Heart left ventricle (tissue), 13 donors: Measurements from ENCODE around the gene CRY2.

Source experiments
- POLR2A ChIP-seq, 2 donors: fragments of 450-650 bp; IDR thresholded peaks; one replicate each; pipeline ENCODE4 v1.6.1; 2017; ENCODE audit warnings: antibody characterized with exemption in 2 of 2, mild to moderate bottlenecking in 2 of 2, moderate library complexity in 2 of 2
- TF ChIP-seq, protein P1 (sequence below), 12 donors: fragments of 200-600 bp; sonication (generic) in 4 of 12; IDR thresholded peaks; one replicate each; pipeline versions ENCODE4 v1.5.0 to v1.8.0; 2018 to 2022; ENCODE audit warnings: antibody characterized with exemption in 12 of 12, mild to moderate bottlenecking in 5 of 12
- donor health status: ischemic (EF 13 %, LVEDD 7.1; RV severe dilation, severe dysfunction).
- donor health status: DM: no; HTN: yes; CAD: no.
- donor health status: DM: no; HTN: no; CAD: no.
- donor health status: ischemic (EF 25% LVEDD 6.9; RV normal size, moderate dysfunction).
- donor health status: ischemic (EF 25% LVEDD 5.7; RV mildly dilated, moderate dysfunction).
- donor health status: ischemic (EF 35%, LVEDD 5.7; RV mildly dilated, moderate dysfunction).
- donor health status: nonischemic (EF 11% LVEDD 7.7; RV severe dilation, severe dysfunction).
- donor health status: DM: yes; HTN: yes; CAD: no.
- donor health status: PGD.
- donor health status: ischemic (EF 29% LVEDD 5.4; RV normal size, mild dysfunction).
- donor health status: nonischemic (EF 23%, LVEDD 6.1; RV moderate dilation, normal function).

DNA sequence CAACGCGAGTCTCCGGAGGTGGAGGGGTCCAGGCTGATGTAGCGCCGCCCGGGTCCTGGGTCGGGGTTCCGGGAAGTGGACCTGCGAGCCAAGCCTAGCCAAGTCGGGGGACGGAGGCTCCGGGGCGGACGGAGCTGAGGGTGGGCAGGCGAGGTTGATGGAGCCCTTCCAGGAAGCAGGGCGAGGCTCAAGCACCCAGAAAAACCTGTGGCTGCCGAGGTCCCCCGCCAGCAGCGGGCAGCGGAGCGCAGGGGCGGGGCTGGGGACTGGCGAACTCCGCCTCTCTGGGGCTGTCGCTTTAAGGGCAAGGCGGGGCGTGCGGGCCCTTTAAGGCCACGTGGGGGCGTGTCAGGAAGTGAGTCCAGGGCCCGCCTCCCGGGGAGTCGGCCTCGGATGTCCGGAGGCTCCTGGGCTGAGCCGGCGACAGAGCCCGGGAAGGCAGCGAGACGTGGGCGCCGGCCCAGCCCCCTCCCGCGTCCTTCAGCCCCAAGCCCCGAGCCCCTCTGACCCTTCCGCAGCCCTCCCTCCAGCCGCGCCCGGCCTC, 42.4 kb upstream of the CRY2 start, which contains the start of gene SLC35C1:
- TF ChIP-seq, protein P1, sequence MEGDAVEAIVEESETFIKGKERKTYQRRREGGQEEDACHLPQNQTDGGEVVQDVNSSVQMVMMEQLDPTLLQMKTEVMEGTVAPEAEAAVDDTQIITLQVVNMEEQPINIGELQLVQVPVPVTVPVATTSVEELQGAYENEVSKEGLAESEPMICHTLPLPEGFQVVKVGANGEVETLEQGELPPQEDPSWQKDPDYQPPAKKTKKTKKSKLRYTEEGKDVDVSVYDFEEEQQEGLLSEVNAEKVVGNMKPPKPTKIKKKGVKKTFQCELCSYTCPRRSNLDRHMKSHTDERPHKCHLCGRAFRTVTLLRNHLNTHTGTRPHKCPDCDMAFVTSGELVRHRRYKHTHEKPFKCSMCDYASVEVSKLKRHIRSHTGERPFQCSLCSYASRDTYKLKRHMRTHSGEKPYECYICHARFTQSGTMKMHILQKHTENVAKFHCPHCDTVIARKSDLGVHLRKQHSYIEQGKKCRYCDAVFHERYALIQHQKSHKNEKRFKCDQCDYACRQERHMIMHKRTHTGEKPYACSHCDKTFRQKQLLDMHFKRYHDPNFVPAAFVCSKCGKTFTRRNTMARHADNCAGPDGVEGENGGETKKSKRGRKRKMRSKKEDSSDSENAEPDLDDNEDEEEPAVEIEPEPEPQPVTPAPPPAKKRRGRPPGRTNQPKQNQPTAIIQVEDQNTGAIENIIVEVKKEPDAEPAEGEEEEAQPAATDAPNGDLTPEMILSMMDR (IDR thresholded peaks at IDR 0.05) = peak in 10 of 12 donors; percentile 9 to 49 (median 28)
- peak; percentile 76 to 86 for TF ChIP-seq POLR2A (IDR thresholded peaks at IDR 0.05)
